Stimulated activated CD8-positive, alpha-beta memory T cell treated with anti-CD3 and anti-CD28 coated beads, Interleukin-15, amount 100 ng/mL, for 4 hours (primary cell): ENCODE data around the gene PDGFA.

Experiments used
- DNase-seq, 2 donors: peaks; one replicate each; pipeline ENCODE4 v3.0.0-alpha.2; 2020; ENCODE audit warnings: low read depth in 2 of 2

Gene PDGFA

GRCh38 chr7:461453-462172, 58.0 kb downstream of the PDGFA start:
- no peak for DNase-seq

- DNase-seq = no peak
Measured at GRCh38 chr7:461117-461452, 58.6 kb downstream of the PDGFA start.

- no peak for DNase-seq
Measured at GRCh38 chr7:460374-461116, 59.1 kb downstream of the PDGFA start.

GRCh38 chr7:459584-460373, 59.9 kb downstream of the PDGFA start:
- no peak for DNase-seq

- DNase-seq = no peak
Measured at GRCh38 chr7:458511-459245, 61.0 kb downstream of the PDGFA start.

GRCh38 chr7:457814-458510, 61.7 kb downstream of the PDGFA start:
- no peak for DNase-seq

- no peak for DNase-seq
Measured at GRCh38 chr7:455110-455928, 64.3 kb downstream of the PDGFA start.

GRCh38 chr7:454356-455109, 65.1 kb downstream of the PDGFA start:
- DNase-seq = no peak

- DNase-seq = no peak
Measured at GRCh38 chr7:453597-454306, 65.9 kb downstream of the PDGFA start.

- no peak for DNase-seq
Measured at GRCh38 chr7:452791-453455, 66.7 kb downstream of the PDGFA start.

- no peak for DNase-seq
Measured at GRCh38 chr7:452226-452751, 67.4 kb downstream of the PDGFA start.

GRCh38 chr7:451255-452225, 68.1 kb downstream of the PDGFA start:
- DNase-seq = no peak

GRCh38 chr7:450741-451140, 68.9 kb downstream of the PDGFA start:
- DNase-seq = no peak

- no peak for DNase-seq
Measured at GRCh38 chr7:450036-450435, 69.6 kb downstream of the PDGFA start.

- DNase-seq = no peak
Measured at GRCh38 chr7:449324-450019, 70.2 kb downstream of the PDGFA start.

GRCh38 chr7:447523-447922, 72.1 kb downstream of the PDGFA start:
- no peak for DNase-seq
